Activated CD8-positive, alpha-beta memory T cell treated with anti-CD3 and anti-CD28 coated beads, Interleukin-2, amount 10 ng/mL, durations not matched to agents 7 days and 5 days (primary cell): ENCODE results near the gene RPUSD1. TPM values are rescaled to one million over a fixed set of nuclear protein-coding genes. Genes with fewer than 3 reads are reported as not detected.
"Not testable (repeated sequence)": the region's sequence is repeated elsewhere in the genome, so short reads cannot be mapped to it uniquely, and the experiment has no call there.

Experiments
- ATAC-seq: fragments of 150-1000 bp; cut with Tn5 transposase; one replicate; pipeline ENCODE4 v1.10.0; 2021; ENCODE audit warnings: moderate library complexity
- CTCF ChIA-PET: fragments of 350-600 bp; sonication (Branson Sonifier 250); formaldehyde crosslinking; loops from one replicate; lab custom pipeline; 2021; ENCODE audit warnings: antibody characterized with exemption; lab: Charles Lee
- DNase-seq: peaks from one replicate; pipeline ENCODE4 v3.0.0-alpha.2; 2020
- H3K27ac Mint-ChIP-seq: one replicate; pipeline ENCODE4 v1.8.0; 2021; ENCODE audit warnings: mild to moderate bottlenecking, mixed read lengths
- H3K27me3 Mint-ChIP-seq: one replicate; pipeline ENCODE4 v1.8.0; 2021; ENCODE audit warnings: mixed read lengths
- H3K36me3 Mint-ChIP-seq: one replicate; pipeline ENCODE4 v1.8.0; 2021; ENCODE audit warnings: mild to moderate bottlenecking, mixed read lengths
- H3K4me1 Mint-ChIP-seq: one replicate; pipeline ENCODE4 v1.8.0; 2021; ENCODE audit warnings: mixed read lengths
- H3K4me3 Mint-ChIP-seq: one replicate; pipeline ENCODE4 v1.8.0; 2021; ENCODE audit warnings: mild to moderate bottlenecking, moderate library complexity, mixed read lengths
- H3K9me3 Mint-ChIP-seq: one replicate; pipeline ENCODE4 v1.8.0; 2022; ENCODE audit warnings: low read depth, mixed read lengths
- total RNA-seq, 2 experiments: library from RNA; stranded (reverse); gene quantifications; one replicate each; pipeline ENCODE4 v1.2.3, GENCODE V29; 2021

RPUSD1 gene
- total RNA-seq, 2 experiments from 2014 or later = 27.8 to 38.0 TPM

DNA sequence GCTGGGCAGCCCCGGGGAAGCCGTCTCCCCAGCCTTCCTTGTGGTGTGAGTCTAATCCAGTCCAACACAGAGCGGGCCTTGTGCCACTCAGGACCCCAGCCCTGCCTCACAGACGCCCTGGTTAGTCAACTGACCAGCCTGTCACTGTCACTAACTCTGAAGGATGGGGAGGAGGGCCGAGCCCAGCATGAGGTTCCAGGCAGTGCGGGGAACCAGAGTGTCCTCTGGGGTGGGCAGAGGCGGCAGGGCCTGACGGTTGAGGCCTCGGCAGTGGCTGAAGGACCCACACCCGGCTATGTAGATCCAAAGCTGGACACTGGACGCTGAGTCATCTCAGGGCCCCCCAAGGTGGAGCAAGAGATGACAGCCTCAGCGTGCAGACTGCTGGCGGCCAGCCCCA, 8.6 kb downstream of the RPUSD1 start:
- H3K27ac Mint-ChIP-seq = no peak overlapping the region
- H3K9me3 Mint-ChIP-seq = no peaks in the 10 kb centered on the region
- CTCF ChIA-PET = no interaction called here
- no peak for ATAC-seq
- no peaks in the 10 kb centered on the region for H3K36me3 Mint-ChIP-seq
- H3K4me1 Mint-ChIP-seq = peaks cover 2% of the 10 kb centered on the region
- no peak for DNase-seq
- H3K27me3 Mint-ChIP-seq = peaks cover 4% of the 10 kb centered on the region
- H3K4me3 Mint-ChIP-seq = no peak overlapping the region

DNA sequence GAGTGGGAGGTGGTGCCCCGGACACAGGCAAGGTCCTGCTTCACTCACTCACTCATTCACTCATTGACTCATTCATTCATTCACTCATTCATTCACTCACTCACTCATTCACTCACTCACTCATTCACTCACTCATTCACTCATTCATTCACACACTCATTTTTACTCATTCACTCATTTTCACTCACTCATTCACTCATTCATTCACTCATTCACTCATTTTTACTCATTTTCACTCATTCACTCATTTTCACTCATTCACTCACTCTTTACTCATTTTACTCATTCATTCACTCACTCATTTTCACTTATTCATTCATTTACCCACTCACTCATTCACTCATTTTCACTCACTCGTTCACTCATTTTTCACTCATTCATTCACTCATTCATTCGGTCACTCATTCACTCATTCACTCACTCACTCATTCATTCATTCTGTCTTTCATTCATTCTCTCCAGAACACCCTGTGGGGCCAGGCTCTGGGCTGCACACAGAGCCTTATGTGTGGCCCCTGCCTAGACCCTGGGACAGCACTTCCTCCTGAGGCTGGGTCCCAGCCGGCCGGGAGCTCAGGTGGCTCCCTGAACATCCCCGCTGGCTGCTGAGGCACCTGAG, 9.2 kb downstream of the RPUSD1 start:
- Mint-ChIP-seq H3K36me3 (no peaks in the 10 kb centered on the region), H3K27me3 (peaks cover 4% of the 10 kb centered on the region), H3K27ac (no peak overlapping the region), H3K4me3 (no peak overlapping the region), H3K9me3 (no peaks in the 10 kb centered on the region), H3K4me1 (peaks cover 2% of the 10 kb centered on the region)
- DNase-seq (no peak), ATAC-seq (no peak)
- CTCF ChIA-PET = no interaction called here

DNA sequence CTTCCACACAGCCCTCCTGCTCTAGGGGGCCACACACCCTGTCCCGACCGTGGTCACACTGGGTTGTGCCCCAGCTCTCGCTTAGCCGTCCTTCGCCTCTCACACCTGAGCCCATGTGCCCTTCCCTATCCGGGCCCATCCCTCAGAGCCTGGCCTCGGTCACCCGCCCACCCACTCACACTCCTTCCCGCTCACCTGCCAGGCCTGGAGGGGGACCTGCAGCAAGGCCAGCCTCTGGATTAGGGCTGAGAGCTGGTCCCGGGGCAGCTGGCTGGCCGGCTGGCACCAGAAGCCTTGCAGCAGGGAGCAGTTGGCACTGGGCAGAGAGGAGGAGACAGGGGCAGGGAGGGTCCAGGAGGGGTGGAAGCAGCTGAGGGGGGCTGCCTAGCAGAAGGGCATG, 9.7 kb downstream of the RPUSD1 start:
- CTCF ChIA-PET = no interaction called here
- H3K9me3 Mint-ChIP-seq = no peaks in the 10 kb centered on the region
- DNase-seq = no peak
- H3K36me3 Mint-ChIP-seq = no peaks in the 10 kb centered on the region
- peaks cover 4% of the 10 kb centered on the region for H3K27me3 Mint-ChIP-seq
- no peak overlapping the region for H3K4me3 Mint-ChIP-seq
- peaks cover 2% of the 10 kb centered on the region for H3K4me1 Mint-ChIP-seq
- no peak for ATAC-seq
- H3K27ac Mint-ChIP-seq = no peak overlapping the region

DNA sequence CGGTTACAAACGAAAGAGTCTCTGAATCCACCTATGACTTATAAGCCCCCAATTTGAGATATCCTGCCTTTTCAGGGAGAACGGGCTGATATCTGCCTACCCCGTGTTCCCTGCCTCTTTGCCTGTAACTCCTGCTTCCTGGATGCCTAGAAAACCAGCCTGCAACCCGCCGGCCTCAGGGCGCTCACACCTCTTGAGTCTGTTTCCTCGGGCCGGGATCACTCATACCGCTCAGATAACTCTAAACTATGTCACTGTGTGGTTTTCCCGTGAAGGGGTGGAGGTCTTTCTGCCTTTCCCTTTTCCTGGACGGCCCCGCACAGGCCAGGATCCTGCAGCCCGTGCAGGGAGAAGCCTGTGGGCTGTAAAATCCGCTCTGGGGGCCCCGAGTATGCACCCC, 10.4 kb downstream of the RPUSD1 start:
- CTCF ChIA-PET = no interaction called here
- no peak for DNase-seq
- ATAC-seq = no peak

DNA sequence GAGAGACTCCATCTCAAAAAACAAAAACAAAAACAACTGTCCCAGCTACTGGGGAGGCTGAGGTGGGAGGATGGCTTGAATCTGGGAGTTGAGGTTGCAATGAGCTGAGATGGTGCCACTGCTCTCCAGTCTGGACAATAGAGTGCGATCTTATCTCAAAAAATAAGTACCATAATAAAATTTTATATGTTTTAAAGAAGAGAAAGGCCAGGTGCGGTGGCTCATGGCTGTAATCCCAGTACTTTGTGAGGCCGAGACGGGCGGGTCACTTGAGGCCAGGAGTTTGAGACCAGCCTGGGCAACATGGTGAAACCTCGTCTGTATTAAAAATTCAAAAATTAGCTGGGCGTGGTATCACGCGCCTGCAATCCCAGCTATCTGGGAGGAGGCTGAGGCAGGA, 11.4 kb downstream of the RPUSD1 start:
- DNase-seq (no peak), ATAC-seq (no peak)
- H3K27ac Mint-ChIP-seq = no peak overlapping the region
- no peaks in the 10 kb centered on the region for H3K36me3 Mint-ChIP-seq
- no peak overlapping the region for H3K4me3 Mint-ChIP-seq
- peaks cover 4% of the 10 kb centered on the region for H3K27me3 Mint-ChIP-seq
- no peaks in the 10 kb centered on the region for H3K9me3 Mint-ChIP-seq
- peaks cover 2% of the 10 kb centered on the region for H3K4me1 Mint-ChIP-seq
- CTCF ChIA-PET = interaction anchor here (1.7 kb wide), 1 partner anchor 9 kb away, joined by 4 read pairs; no protein-coding TSS in a partner anchor

More for the DNA sequence above, 10.4 kb downstream of the RPUSD1 start:
- H3K27ac Mint-ChIP-seq = no peak overlapping the region
- H3K27me3 Mint-ChIP-seq = peaks cover 4% of the 10 kb centered on the region
- H3K36me3 Mint-ChIP-seq = no peaks in the 10 kb centered on the region
- no peak overlapping the region for H3K4me3 Mint-ChIP-seq
- H3K4me1 Mint-ChIP-seq = peaks cover 2% of the 10 kb centered on the region
- H3K9me3 Mint-ChIP-seq = no peaks in the 10 kb centered on the region

DNA sequence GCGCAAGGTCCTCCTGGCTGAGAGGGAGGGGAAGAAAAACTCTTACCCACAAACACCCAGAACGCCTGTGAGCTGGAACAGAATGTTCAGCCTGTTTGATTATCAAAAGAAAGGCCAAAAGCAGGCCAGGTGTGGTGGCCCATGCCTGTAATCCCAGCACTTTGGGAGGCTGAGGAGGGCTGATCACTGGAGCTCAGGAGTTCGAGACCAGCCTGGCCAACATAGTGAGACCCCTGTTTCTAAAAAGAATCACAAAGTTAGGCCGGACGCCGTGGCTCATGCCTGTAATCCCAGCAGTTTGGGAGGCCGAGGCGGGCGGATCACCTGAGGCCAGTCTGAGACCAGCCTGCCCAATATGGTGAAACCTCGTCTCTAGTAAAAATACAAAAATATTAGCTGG, 11.9 kb downstream of the RPUSD1 start:
- H3K4me1 Mint-ChIP-seq, H3K9me3 Mint-ChIP-seq, H3K27ac Mint-ChIP-seq, ATAC-seq, H3K4me3 Mint-ChIP-seq, H3K27me3 Mint-ChIP-seq, DNase-seq, H3K36me3 Mint-ChIP-seq: not testable (repeated sequence)
- CTCF ChIA-PET = interaction anchor here (1.7 kb wide), 1 partner anchor 9 kb away, joined by 4 read pairs; no protein-coding TSS in a partner anchor

DNA sequence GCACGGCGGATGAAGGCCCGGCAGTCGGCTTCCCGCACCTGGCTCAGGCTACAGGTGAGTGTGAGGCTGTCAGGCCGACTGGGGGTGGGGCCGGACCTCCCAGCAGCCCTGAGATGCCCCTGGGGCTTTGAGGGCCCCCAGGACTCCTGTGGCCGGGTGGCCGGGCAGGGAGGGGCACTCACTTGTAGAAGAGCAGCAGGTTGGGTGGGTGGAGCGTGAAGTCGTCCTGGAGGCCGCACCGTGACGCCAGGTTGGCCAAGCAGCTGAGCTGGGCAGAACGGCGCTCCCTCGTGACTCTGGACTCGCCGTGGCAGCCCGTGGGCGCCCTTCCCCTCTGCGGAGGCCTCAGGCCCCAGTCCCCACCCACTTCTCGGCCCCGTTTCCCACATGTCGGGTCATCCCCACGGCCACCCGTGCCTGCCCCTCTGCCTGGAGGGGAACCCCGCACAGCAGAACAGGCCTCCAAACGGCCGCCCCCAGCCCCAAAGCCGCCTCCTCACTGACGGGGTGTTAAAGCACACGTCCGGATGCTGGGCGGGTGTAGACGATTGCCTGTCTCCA, 12.9 kb downstream of the RPUSD1 start:
- Mint-ChIP-seq H3K4me3 (no peak overlapping the region), H3K27me3 (peaks cover 4% of the 10 kb centered on the region), H3K4me1 (peaks cover 2% of the 10 kb centered on the region), H3K36me3 (no peaks in the 10 kb centered on the region), H3K27ac (no peak overlapping the region), H3K9me3 (no peaks in the 10 kb centered on the region)
- ATAC-seq (no peak), DNase-seq (no peak)
- CTCF ChIA-PET = no interaction called here

DNA sequence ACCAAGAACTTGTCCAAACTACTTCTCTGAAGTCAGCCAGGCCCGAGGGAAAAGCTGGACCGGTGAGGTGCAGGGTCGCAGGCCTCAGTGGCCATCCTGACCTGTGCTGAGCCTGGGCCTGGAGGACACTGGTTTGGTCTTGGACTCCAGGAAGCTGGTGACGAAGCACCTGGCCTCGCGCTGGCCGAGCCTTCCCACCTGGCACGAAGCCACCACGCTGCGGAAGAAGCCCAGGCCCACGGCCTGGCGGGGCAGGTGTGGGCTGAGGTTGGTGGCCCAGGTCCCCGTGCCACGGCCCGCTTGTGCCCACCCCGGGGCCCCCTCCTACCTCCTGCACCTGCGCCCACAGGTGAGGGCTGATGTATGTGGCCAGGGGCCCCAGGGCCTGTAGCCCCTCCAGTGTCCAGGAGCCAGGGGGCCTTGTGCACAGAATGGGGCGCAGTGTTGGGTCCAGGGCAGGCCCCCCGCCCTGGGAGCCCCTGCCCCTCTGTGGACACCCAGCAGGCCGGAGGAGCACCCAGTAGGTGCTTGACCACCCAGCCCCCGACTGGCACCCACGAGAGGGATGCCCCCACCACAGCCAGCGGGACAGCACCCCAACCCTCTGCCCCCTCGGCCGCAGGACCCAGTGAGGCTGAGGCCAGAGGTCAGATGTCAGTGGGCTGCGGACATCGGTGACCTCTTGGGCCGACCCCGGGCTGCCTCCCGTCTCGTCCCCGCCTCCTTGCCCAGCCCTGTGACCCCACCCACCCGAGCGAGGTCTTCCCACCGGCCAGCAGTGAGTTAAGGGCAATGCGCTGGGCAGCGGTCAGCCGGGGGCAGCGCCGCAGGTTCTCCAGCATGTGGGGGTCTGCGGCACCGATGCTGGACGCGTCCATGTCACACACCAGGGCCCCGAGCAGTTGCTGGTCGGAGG, 13.8 kb downstream of the RPUSD1 start:
- H3K27me3 Mint-ChIP-seq = peaks cover 4% of the 10 kb centered on the region
- H3K4me1 Mint-ChIP-seq = peaks cover 2% of the 10 kb centered on the region
- DNase-seq (no peak), ATAC-seq (no peak)
- no peaks in the 10 kb centered on the region for H3K9me3 Mint-ChIP-seq
- CTCF ChIA-PET = interaction anchor here (1.7 kb wide), 1 partner anchor 55 kb away, joined by 4 read pairs; no protein-coding TSS in a partner anchor
- H3K36me3 Mint-ChIP-seq = no peaks in the 10 kb centered on the region
- H3K27ac Mint-ChIP-seq = no peak overlapping the region
- no peak overlapping the region for H3K4me3 Mint-ChIP-seq

DNA sequence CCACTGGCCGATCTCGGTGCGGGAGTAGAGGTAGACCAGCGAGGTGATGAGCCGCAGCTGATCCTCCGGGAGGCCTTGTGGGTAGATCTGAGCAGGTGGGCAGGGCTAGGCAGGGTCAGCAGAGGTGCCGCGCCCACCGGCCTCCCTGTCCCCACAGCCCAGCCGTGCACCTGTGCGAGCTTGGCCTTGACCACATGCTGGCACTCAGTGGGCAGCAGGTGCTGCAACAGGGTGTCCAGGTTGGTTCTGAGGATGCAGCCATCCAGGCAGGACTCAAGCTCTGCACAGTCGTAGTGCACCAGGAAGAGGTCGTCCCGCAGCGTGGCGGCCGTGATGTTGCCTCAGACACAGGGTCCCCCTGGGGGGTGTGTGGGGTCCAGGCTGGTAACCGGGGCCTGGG, 15.2 kb downstream of the RPUSD1 start:
- Mint-ChIP-seq H3K9me3 (no peaks in the 10 kb centered on the region), H3K27me3 (peaks cover 3% of the 10 kb centered on the region), H3K36me3 (no peaks in the 10 kb centered on the region), H3K4me3 (no peak overlapping the region), H3K27ac (no peak overlapping the region), H3K4me1 (peaks cover 2% of the 10 kb centered on the region)
- no peak for ATAC-seq
- CTCF ChIA-PET = interaction anchor here (1.5 to 1.7 kb wide), 2 partner anchors 12 to 53 kb away, joined by 3 to 4 read pairs; no protein-coding TSS in a partner anchor
- no peak for DNase-seq

DNA sequence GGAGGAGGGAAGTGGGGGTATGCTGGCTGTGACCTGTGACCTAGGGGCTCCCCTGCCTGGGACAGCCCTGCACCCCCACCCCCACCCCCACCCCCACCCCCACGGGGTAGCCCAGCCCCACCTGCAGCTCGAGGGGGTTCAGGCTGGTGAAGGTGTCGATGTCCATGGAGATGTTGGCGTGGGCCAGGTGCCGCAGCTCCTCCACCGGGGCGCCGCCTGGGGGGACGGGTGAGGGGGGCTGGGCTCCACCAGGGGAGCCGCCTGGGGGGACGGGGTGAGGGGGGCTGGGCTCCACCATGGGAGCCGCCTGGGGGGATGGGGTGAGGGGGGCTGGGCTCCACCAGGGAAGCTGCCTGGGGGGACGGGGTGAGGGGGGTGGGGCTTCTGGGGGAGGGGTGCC, 17.8 kb downstream of the RPUSD1 start:
- H3K27me3 Mint-ChIP-seq = no peaks in the 10 kb centered on the region
- no peak overlapping the region for H3K4me3 Mint-ChIP-seq
- CTCF ChIA-PET = interaction anchor here (1.2 kb wide), 1 partner anchor 58 kb away, joined by 5 read pairs; no protein-coding TSS in a partner anchor
- ATAC-seq (no peak), DNase-seq (no peak)
- no peaks in the 10 kb centered on the region for H3K36me3 Mint-ChIP-seq
- no peak overlapping the region for H3K27ac Mint-ChIP-seq
- no peaks in the 10 kb centered on the region for H3K4me1 Mint-ChIP-seq
- no peaks in the 10 kb centered on the region for H3K9me3 Mint-ChIP-seq

DNA sequence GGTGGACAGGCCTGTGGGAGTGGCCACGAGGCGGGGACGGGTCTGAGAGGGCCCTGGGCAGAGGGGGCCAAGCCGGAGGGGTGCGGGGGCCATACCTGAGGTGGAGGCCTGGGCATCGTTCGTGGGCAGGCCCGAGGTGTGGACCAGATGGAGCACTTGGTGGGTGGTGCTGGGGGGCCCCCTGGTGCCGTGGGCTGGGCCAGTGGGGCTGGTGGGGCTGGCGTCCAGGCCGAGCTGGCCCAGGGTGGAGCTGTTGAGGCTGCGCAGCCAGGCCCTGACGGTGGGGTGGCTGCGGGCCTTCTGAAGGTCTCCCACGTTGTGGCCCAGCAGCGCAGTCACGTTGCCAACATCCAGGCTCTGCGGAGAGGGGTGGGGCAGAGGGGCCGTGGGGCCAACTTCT, 18.2 kb downstream of the RPUSD1 start:
- no peak for ATAC-seq
- CTCF ChIA-PET = no interaction called here
- Mint-ChIP-seq H3K4me1 (no peaks in the 10 kb centered on the region), H3K27me3 (no peaks in the 10 kb centered on the region), H3K36me3 (no peaks in the 10 kb centered on the region), H3K27ac (no peak overlapping the region), H3K4me3 (no peak overlapping the region), H3K9me3 (no peaks in the 10 kb centered on the region)
- no peak for DNase-seq

DNA sequence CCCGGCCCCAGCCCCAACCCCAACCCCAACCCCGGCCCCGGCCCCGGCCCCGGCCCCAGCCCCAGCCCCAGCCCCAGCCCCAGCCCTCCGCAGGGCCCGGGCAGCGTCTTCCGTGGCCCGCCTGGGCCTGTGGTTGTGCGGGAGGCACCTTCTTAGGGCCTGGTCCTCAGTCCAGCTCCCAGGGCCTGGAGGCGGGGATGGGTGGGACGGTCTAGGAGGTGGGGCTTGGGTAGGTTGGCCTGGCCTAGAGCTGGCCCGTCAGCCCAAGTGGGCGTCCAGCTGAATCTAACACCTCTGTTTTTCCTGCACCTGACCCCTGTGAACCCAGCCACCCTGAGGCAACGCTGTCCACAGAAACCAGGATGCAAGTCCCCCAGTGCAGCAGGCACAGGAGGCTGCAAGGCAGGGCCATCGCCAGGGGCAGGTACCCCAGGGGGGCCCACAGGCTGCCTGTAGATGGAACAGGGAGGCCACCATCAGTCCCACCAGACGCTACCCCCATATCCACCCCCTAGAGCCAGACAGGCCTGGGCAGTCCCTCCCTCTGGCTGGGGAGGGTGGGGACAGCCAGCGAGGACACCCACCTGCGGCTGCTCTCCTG, 18.9 kb downstream of the RPUSD1 start:
- Mint-ChIP-seq H3K36me3 (no peaks in the 10 kb centered on the region), H3K27me3 (no peaks in the 10 kb centered on the region), H3K27ac (no peak overlapping the region), H3K9me3 (no peaks in the 10 kb centered on the region), H3K4me3 (no peak overlapping the region), H3K4me1 (no peaks in the 10 kb centered on the region)
- DNase-seq (no peak), ATAC-seq (no peak)
- CTCF ChIA-PET = interaction anchor here (0.6 kb wide), 1 partner anchor 16 kb away, joined by 3 read pairs; no protein-coding TSS in a partner anchor

DNA sequence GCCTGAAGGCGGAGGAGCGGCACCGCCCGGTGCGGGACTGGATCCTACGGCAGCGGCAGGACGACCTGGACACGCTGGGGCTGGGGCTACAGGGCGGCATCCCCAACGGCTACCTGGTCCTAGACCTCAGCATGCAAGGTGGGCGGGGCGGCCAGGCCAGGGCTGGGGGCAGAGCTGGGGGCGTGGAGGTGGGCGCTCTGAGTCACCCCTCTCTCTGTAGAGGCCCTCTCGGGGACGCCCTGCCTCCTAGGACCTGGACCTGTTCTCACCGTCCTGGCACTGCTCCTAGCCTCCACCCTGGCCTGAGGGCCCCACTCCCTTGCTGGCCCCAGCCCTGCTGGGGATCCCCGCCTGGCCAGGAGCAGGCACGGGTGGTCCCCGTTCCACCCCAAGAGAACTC, 19.8 kb downstream of the RPUSD1 start:
- Mint-ChIP-seq H3K9me3 (no peaks in the 10 kb centered on the region), H3K4me1 (no peaks in the 10 kb centered on the region), H3K4me3 (no peak overlapping the region), H3K36me3 (no peaks in the 10 kb centered on the region), H3K27me3 (no peaks in the 10 kb centered on the region), H3K27ac (no peak overlapping the region)
- CTCF ChIA-PET = no interaction called here
- no peak for DNase-seq
- ATAC-seq = no peak
